ENCODE results near the gene SEC62.

DNA sequence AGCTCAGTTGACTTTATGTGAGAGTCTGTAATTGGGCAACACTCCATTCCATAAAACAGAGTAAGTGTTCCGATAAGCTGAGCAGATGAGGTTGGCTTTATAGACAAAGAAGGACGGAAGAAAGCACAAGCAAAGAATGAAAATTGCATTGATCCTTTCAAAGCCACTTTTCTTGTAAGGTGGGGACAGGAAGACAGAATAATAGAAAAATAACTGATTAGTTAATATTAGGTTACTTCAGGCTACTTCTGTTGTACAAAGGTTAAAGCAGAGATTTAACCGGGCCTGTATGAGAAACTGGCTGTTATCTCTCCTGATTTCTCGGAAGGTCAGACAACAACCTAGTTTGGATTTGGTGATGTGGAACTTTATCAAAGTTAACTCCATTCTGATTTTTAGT is 55.7 kb downstream of the SEC62 start:
- TF ChIP-seq, protein P1, sequence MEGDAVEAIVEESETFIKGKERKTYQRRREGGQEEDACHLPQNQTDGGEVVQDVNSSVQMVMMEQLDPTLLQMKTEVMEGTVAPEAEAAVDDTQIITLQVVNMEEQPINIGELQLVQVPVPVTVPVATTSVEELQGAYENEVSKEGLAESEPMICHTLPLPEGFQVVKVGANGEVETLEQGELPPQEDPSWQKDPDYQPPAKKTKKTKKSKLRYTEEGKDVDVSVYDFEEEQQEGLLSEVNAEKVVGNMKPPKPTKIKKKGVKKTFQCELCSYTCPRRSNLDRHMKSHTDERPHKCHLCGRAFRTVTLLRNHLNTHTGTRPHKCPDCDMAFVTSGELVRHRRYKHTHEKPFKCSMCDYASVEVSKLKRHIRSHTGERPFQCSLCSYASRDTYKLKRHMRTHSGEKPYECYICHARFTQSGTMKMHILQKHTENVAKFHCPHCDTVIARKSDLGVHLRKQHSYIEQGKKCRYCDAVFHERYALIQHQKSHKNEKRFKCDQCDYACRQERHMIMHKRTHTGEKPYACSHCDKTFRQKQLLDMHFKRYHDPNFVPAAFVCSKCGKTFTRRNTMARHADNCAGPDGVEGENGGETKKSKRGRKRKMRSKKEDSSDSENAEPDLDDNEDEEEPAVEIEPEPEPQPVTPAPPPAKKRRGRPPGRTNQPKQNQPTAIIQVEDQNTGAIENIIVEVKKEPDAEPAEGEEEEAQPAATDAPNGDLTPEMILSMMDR (conservative IDR thresholded peaks at IDR 0.05 in 1 of 2, IDR thresholded peaks at IDR 0.05 in 1 of 2; ENCODE audit: extremely low read depth in 1 of 2, insufficient read depth in 1 of 2, low read depth in 1 of 2, low read length in 2 of 2), result no peak
- TF ChIP-seq EZH2 (IDR thresholded peaks at IDR 0.05; ENCODE audit: borderline replicate concordance, low read length), result no peak

Data from mammary epithelial cell (primary cell).